Thoracic aorta (tissue), 2 donors: ENCODE results near the gene C11orf21. TPM values are rescaled to one million over a fixed set of nuclear protein-coding genes. Genes with fewer than 3 reads are reported as not detected.
A peak's percentile ranks its signal among the peaks of the same experiment; 100 is the strongest.

Experiments
- ATAC-seq: fragments of 150-250 bp; one replicate; pipeline ENCODE4 v1.8.0; 2017; ENCODE audit warnings: low read depth; ENCODE audit not compliant: insufficient number of reproducible peaks, low FRiP score
- DNase-seq: peaks from one replicate; pipeline ENCODE4 v3.0.0-alpha.2; 2020; ENCODE audit warnings: low spot score
- H3K27ac ChIP-seq, 2 donors: fragments of 200-600 bp; sonication (generic); 1 replicate in 1 of 2; 2 replicates in 1 of 2; pipeline ENCODE4 v1.5.1; 2016; ENCODE audit warnings: mild to moderate bottlenecking in 2 of 2, moderate library complexity in 2 of 2
- H3K27me3 ChIP-seq: fragments of 200-600 bp; sonication (generic); replicated peaks from 2 replicates; pipeline ENCODE4 v1.6.0; 2016; ENCODE audit warnings: mild to moderate bottlenecking; ENCODE audit not compliant: insufficient read depth
- H3K36me3 ChIP-seq: fragments of 200-600 bp; sonication (generic); one replicate; pipeline ENCODE4 v1.5.1; 2016
- H3K4me1 ChIP-seq, 2 donors: fragments of 200-600 bp; sonication (generic); 1 replicate in 1 of 2; 2 replicates in 1 of 2; pipeline versions ENCODE4 v1.5.1 to v1.6.0; 2016; ENCODE audit warnings: low read depth in 2 of 2, mild to moderate bottlenecking in 1 of 2; ENCODE audit not compliant: control insufficient read depth in 1 of 2
- H3K4me3 ChIP-seq: fragments of 200-600 bp; sonication (generic); 2 replicates; pipeline ENCODE4 v1.5.1; 2016; ENCODE audit warnings: mild to moderate bottlenecking
- H3K9me3 ChIP-seq: fragments of 200-600 bp; sonication (generic); 2 replicates; pipeline ENCODE4 v1.5.1; 2016
- CTCF ChIP-seq: fragments of 200-600 bp; sonication (generic); IDR thresholded peaks from one replicate; pipeline ENCODE4 v1.5.1; 2019; ENCODE audit warnings: antibody characterized with exemption
- total RNA-seq, 2 donors: library from RNA; depleted of rRNA; stranded (reverse); fragments of >200 nt; gene quantifications; one replicate each; pipeline versions ENCODE4 v1.1.0 to v1.2.3, GENCODE V29; 2016

C11orf21 gene
- total RNA-seq, 2 donors from 2014 or later, result 1.1 to 4.3 TPM

DNA sequence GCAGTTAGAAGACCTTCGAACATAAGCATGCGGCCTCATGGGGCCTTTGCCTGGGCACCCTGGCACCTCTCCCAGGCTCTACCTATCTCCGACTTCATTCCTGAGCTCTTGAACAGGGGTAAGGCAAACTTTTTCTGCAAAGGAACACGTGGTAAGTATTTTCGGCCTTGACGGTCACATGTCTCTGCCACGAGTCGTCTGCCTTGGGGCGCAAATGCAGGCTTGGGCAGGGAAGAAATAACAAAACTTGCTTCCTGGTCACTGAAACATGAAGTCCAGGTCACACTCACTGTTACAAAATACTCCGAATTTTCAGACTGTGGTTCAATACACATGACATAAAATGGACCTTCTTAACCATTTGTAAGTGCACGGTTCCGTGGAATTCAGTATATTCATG, 27.9 kb downstream of the C11orf21 start:
- DNase-seq, result no peak
- no peak overlapping the region for H3K4me3 ChIP-seq
- H3K4me1 ChIP-seq, result peaks cover 0 to 21% of the 10 kb centered on the region in 2 donors
- H3K27me3 ChIP-seq, result no peaks in the 10 kb centered on the region
- no peak overlapping the region for H3K27ac ChIP-seq
- no peak for TF ChIP-seq CTCF
- H3K9me3 ChIP-seq, result no peaks in the 10 kb centered on the region
- no peaks in the 10 kb centered on the region for H3K36me3 ChIP-seq
- no peak for ATAC-seq

DNA sequence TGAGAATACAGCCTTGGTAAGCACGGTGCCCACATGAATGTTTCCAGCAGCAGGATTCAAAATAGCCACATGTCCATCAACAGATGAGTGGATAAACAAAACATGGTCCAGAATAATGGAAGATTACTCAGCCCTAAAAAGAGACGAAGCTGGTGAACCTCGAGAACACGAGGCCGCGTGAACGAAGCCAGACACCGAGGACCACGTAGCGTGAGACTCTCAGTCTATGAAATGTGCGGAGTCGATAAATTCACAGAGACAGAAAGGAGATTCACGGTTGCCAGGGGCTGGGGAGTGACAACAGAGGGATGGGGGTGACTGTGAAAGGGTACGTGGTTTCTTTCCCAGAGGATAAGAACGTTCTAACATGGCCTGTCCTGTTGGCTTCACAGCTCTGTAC, 28.4 kb downstream of the C11orf21 start:
- Histone ChIP-seq H3K9me3 (no peaks in the 10 kb centered on the region), H3K36me3 (no peaks in the 10 kb centered on the region), H3K27ac (no peak overlapping the region), H3K4me3 (no peak overlapping the region), H3K27me3 (no peaks in the 10 kb centered on the region), H3K4me1 (peaks cover 0 to 26% of the 10 kb centered on the region in 2 donors)
- ATAC-seq, result no peak
- DNase-seq, result no peak
- TF ChIP-seq CTCF, result no peak

- DNase-seq (no peak), ATAC-seq (no peak)
- no peaks in the 10 kb centered on the region for H3K27me3 ChIP-seq
- H3K4me3 ChIP-seq, result no peak overlapping the region
- no peaks in the 10 kb centered on the region for H3K9me3 ChIP-seq
- no peak overlapping the region for H3K27ac ChIP-seq
- no peak for TF ChIP-seq CTCF
- H3K4me1 ChIP-seq, result peaks cover 0 to 26% of the 10 kb centered on the region in 2 donors
- H3K36me3 ChIP-seq, result no peaks in the 10 kb centered on the region
Measured at GRCh38 chr11:2272946-2273280, 28.8 kb downstream of the C11orf21 start.

DNA sequence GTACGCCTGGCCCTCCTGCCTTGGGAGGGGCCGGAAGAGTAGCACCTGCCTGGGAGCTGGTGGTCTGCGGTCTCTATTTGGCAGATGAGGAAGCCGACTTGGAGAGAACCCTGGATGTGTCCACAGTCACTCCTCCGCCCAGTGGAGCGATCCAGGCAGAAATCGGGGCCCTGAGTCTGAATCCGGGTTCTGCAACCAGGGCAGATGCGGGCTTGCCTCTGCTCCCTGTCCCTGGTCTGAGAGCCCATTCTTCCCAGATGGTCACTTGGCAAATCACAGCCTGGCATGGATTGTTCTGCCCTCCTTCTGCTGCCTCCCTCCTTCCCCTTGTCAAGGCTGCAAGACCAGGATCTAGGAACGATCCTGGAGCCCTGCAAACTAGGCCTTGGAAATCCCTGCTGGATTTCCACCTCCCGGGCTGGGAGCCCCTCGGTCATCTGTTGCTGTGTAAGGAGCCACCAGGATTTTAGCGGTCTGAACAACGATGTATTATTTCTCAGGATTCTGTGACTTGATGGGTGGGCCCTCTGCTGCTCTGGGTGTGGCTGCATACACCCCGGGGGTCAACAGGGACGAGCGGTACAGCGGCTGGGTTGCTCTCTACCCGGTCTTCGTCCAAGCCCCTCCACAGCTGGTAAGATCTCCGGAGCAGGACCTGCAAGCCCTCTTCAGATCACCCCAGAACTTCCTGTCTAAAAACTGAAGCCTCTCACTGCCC, 29.3 kb downstream of the C11orf21 start:
- TF ChIP-seq CTCF, result no peak
- Histone ChIP-seq H3K4me3 (no peak overlapping the region), H3K4me1 (peaks cover 0 to 26% of the 10 kb centered on the region in 2 donors), H3K9me3 (no peaks in the 10 kb centered on the region), H3K36me3 (no peaks in the 10 kb centered on the region), H3K27ac (no peak overlapping the region), H3K27me3 (no peaks in the 10 kb centered on the region)
- DNase-seq (no peak), ATAC-seq (no peak)

GRCh38 chr11:2271327-2272227, 30.1 kb downstream of the C11orf21 start:
- Histone ChIP-seq H3K27me3 (no peaks in the 10 kb centered on the region), H3K36me3 (no peaks in the 10 kb centered on the region), H3K4me1 (peaks cover 0 to 26% of the 10 kb centered on the region in 2 donors), H3K27ac (no peak overlapping the region), H3K4me3 (peak overlapping the region; percentile 72), H3K9me3 (no peaks in the 10 kb centered on the region)
- ATAC-seq (no peak), DNase-seq (no peak)
- TF ChIP-seq CTCF, result no peak
